HepG2 (cell line): Measurements from ENCODE around the gene MAEA. TPM values are rescaled to one million over a fixed set of nuclear protein-coding genes. Genes with fewer than 3 reads are reported as not detected.

Source experiments
- MXI1 ChIP-seq: IDR thresholded peaks from 3 replicates; pipeline ENCODE4 v1.6.1; 2012; ENCODE audit warnings: low read depth, low read length, inconsistent platforms, borderline replicate concordance
- PITX1 ChIP-seq: sonication (generic); formaldehyde crosslinking; IDR thresholded peaks from 2 replicates; pipeline ENCODE4 v1.5.1; 2020; ENCODE audit warnings: mild to moderate bottlenecking, missing genetic modification reagents
- POLR2AphosphoS2 ChIP-seq: IDR thresholded peaks from 2 replicates; pipeline ENCODE4 v1.6.1; 2011; ENCODE audit warnings: low read depth, low read length, improper control_type of control experiment
- ZBTB1 ChIP-seq: sonication (generic); formaldehyde crosslinking; IDR thresholded peaks from 2 replicates; pipeline ENCODE4 v1.4.0; 2020; ENCODE audit warnings: missing genetic modification reagents, borderline replicate concordance
- ZFX ChIP-seq: sonication (generic); formaldehyde crosslinking; IDR thresholded peaks from 2 replicates; pipeline ENCODE4 v1.4.0; 2020; ENCODE audit warnings: mild to moderate bottlenecking, low read depth, missing genetic modification reagents, moderate library complexity
- polyA plus RNA-seq, 8 experiments: library from polyadenylated mRNA; depleted of rRNA in 3 of 8; stranded (reverse) in 7 of 8; unstranded in 1 of 8; fragments of >200 nt; fragmentation: Illumina TruSeq in 4 of 8; extraction: Trizol in 4 of 8; gene quantifications; 2 replicates each; pipeline versions ENCODE4 v1.2.1 to v1.2.3, GENCODE V29; 2011 to 2016; ENCODE audit warnings: low read depth in 4 of 8, missing spikeins in 1 of 8, mixed read lengths in 1 of 8; ENCODE audit not compliant: insufficient read depth in 1 of 8
- total RNA-seq, 5 experiments: library from RNA; depleted of rRNA; stranded (reverse); fragments of >200 nt; fragmentation: Illumina TruSeq; extraction: Trizol; gene quantifications; 2 replicates each; pipeline ENCODE4 v1.2.3, GENCODE V29; 2016; ENCODE audit warnings: low read depth in 1 of 5
- TF ChIP-seq, protein P1 (sequence below): sonication (generic); formaldehyde crosslinking; IDR thresholded peaks from one replicate; pipeline ENCODE4 v1.5.1; 2020; ENCODE audit warnings: mild to moderate bottlenecking, missing genetic modification reagents; ENCODE audit errors: not compliant biosample characterization
- TF ChIP-seq, protein P2 (sequence below), 2 experiments: sonication (generic) in 1 of 2; formaldehyde crosslinking in 1 of 2; IDR thresholded peaks; 2 replicates each; pipeline versions ENCODE4 v1.6.1 to v1.9.0; 2014 to 2022; ENCODE audit warnings: antibody characterized with exemption in 1 of 2, borderline replicate concordance in 1 of 2, inconsistent platforms in 1 of 2, low read depth in 1 of 2, missing genetic modification reagents in 1 of 2

Gene MAEA
- total and polyA plus RNA-seq, 2 of the 13 experiments (the other 11 are each of a cell fraction or from before 2014, with no cell fraction given) = 52.0 to 57.1 TPM

DNA sequence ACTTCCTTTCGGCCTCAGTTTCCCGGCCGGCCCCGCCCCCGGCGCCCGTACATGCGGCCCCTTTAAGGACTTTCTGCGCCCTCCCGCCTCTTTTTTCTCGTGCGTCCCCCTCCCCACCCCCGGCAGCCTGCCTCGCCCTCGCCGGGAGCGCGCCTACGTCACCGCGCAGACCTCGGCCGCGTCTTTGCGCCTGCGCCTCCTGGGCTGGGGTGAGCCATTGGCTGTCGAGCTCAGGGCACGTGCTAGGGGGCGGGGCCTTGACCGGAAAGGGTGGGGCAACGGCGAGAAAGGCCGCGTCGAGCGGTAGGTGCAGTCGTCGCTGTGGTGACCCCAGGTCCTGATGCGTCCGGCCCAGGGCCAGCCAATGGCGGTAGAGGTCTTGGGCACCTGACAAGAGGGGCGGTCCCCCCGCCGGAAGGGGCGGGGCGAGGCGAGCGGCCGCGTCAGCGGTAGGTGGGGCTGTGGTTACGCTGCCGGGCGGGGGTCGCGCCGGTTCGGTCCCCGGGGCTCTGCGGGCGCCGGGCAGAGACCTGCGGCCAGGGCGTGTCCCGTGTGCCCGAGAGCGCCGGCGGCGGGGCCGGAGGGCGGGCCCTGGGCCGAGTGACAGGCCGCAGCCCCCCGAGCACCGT, 57.2 kb downstream of the MAEA start, which contains the start of gene UVSSA (continued):
- TF ChIP-seq, protein P1, sequence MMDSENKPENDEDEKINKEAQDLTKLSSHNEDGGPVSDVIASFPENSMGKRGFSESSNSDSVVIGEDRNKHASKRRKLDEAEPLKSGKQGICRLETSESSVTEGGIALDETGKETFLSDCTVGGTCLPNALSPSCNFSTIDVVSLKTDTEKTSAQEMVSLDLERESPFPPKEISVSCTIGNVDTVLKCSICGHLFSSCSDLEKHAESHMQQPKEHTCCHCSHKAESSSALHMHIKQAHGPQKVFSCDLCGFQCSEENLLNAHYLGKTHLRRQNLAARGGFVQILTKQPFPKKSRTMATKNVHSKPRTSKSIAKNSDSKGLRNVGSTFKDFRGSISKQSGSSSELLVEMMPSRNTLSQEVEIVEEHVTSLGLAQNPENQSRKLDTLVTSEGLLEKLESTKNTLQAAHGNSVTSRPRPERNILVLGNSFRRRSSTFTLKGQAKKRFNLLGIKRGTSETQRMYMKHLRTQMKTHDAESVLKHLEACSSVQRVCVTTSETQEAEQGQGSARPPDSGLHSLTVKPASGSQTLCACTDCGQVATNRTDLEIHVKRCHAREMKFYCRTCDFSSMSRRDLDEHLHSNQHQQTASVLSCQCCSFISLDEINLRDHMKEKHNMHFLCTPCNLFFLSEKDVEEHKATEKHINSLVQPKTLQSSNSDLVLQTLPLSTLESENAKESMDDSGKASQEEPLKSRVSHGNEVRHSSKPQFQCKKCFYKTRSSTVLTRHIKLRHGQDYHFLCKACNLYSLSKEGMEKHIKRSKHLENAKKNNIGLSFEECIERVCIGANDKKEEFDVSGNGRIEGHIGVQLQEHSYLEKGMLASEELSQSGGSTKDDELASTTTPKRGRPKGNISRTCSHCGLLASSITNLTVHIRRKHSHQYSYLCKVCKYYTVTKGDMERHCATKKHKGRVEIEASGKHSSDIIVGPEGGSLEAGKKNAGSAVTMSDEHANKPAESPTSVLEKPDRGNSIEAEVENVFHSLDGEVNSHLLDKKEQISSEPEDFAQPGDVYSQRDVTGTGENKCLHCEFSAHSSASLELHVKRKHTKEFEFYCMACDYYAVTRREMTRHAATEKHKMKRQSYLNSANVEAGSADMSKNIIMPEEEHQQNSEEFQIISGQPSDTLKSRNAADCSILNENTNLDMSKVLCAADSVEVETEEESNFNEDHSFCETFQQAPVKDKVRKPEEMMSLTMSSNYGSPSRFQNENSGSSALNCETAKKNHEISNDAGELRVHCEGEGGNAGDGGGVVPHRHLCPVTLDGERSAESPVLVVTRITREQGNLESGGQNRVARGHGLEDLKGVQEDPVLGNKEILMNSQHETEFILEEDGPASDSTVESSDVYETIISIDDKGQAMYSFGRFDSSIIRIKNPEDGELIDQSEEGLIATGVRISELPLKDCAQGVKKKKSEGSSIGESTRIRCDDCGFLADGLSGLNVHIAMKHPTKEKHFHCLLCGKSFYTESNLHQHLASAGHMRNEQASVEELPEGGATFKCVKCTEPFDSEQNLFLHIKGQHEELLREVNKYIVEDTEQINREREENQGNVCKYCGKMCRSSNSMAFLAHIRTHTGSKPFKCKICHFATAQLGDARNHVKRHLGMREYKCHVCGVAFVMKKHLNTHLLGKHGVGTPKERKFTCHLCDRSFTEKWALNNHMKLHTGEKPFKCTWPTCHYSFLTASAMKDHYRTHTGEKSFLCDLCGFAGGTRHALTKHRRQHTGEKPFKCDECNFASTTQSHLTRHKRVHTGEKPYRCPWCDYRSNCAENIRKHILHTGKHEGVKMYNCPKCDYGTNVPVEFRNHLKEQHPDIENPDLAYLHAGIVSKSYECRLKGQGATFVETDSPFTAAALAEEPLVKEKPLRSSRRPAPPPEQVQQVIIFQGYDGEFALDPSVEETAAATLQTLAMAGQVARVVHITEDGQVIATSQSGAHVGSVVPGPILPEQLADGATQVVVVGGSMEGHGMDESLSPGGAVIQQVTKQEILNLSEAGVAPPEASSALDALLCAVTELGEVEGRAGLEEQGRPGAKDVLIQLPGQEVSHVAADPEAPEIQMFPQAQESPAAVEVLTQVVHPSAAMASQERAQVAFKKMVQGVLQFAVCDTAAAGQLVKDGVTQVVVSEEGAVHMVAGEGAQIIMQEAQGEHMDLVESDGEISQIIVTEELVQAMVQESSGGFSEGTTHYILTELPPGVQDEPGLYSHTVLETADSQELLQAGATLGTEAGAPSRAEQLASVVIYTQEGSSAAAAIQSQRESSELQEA (CRISPR knock-in tag) = no peak
- TF ChIP-seq MXI1 (peak; percentile 65; the same call in 2 of the 3 replicates), POLR2AphosphoS2 (no peak), ZBTB1 (CRISPR knock-in tag) (no peak), PITX1 (CRISPR knock-in tag) (peak; percentile 58; the same call in 1 of the 2 replicates), ZFX (peak; percentile 60; the same call in 1 of the 2 replicates)
- TF ChIP-seq, protein P2, sequence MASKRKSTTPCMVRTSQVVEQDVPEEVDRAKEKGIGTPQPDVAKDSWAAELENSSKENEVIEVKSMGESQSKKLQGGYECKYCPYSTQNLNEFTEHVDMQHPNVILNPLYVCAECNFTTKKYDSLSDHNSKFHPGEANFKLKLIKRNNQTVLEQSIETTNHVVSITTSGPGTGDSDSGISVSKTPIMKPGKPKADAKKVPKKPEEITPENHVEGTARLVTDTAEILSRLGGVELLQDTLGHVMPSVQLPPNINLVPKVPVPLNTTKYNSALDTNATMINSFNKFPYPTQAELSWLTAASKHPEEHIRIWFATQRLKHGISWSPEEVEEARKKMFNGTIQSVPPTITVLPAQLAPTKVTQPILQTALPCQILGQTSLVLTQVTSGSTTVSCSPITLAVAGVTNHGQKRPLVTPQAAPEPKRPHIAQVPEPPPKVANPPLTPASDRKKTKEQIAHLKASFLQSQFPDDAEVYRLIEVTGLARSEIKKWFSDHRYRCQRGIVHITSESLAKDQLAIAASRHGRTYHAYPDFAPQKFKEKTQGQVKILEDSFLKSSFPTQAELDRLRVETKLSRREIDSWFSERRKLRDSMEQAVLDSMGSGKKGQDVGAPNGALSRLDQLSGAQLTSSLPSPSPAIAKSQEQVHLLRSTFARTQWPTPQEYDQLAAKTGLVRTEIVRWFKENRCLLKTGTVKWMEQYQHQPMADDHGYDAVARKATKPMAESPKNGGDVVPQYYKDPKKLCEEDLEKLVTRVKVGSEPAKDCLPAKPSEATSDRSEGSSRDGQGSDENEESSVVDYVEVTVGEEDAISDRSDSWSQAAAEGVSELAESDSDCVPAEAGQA (IDR thresholded peaks at IDR 0.05; ENCODE audit: low read depth) = no peak
- TF ChIP-seq, protein P2 (CRISPR knock-in tag; IDR thresholded peaks at IDR 0.05; ENCODE audit: borderline replicate concordance) = no peak
